DOHH2 (cell line): ENCODE data around the gene GRIA1.

Experiments used
- EZH2phosphoT487 ChIP-seq: fragments of 200-600 bp; sonication (generic); IDR thresholded peaks from 2 replicates; pipeline ENCODE4 v1.6.1; 2017; ENCODE audit warnings: borderline replicate concordance, mild to moderate bottlenecking, antibody characterized with exemption, low read length, moderate library complexity, mixed read lengths
- TF ChIP-seq, protein P1 (sequence below): fragments of 200-600 bp; sonication (generic); IDR thresholded peaks from one replicate; pipeline ENCODE4 v1.5.1; 2014; ENCODE audit warnings: antibody characterized with exemption, mild to moderate bottlenecking, low read depth, low read length; ENCODE audit not compliant: poor library complexity, severe bottlenecking

- TF ChIP-seq, protein P1, sequence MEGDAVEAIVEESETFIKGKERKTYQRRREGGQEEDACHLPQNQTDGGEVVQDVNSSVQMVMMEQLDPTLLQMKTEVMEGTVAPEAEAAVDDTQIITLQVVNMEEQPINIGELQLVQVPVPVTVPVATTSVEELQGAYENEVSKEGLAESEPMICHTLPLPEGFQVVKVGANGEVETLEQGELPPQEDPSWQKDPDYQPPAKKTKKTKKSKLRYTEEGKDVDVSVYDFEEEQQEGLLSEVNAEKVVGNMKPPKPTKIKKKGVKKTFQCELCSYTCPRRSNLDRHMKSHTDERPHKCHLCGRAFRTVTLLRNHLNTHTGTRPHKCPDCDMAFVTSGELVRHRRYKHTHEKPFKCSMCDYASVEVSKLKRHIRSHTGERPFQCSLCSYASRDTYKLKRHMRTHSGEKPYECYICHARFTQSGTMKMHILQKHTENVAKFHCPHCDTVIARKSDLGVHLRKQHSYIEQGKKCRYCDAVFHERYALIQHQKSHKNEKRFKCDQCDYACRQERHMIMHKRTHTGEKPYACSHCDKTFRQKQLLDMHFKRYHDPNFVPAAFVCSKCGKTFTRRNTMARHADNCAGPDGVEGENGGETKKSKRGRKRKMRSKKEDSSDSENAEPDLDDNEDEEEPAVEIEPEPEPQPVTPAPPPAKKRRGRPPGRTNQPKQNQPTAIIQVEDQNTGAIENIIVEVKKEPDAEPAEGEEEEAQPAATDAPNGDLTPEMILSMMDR: no peak
- TF ChIP-seq EZH2phosphoT487: no peak
Observed at GRCh38 chr5:153813901-153814300, 323.4 kb downstream of the GRIA1 start.
